Spleen (tissue), 7 donors: ENCODE data around the gene IFT80.

Source experiments
- CTCF ChIP-seq, 11 experiments: fragments of 200-600 bp in 7 of 11; fragments of 450-650 bp in 4 of 11; sonication (generic) in 4 of 11; IDR thresholded peaks in 8 of 11; conservative IDR thresholded peaks in 3 of 11; 1 replicate in 7 of 11; 2 replicates in 4 of 11; pipeline versions ENCODE4 v1.4.0 to v1.8.0; 2016 to 2021; ENCODE audit warnings: antibody characterized with exemption in 11 of 11, inconsistent platforms in 4 of 11, mild to moderate bottlenecking in 1 of 11
- POLR2AphosphoS5 ChIP-seq, 3 donors: sonication (generic); formaldehyde crosslinking; IDR thresholded peaks; one replicate each; pipeline ENCODE4 v1.5.1; 2017; ENCODE audit warnings: antibody characterized with exemption in 3 of 3
- donor health status: DM: no; HTN: no; CAD: no; lungs with moderate emphysema.
- donor health status: DM: no; HTN: no; CAD: no.
- donor health status: DM: no; HTN: no; CAD: no.

DNA sequence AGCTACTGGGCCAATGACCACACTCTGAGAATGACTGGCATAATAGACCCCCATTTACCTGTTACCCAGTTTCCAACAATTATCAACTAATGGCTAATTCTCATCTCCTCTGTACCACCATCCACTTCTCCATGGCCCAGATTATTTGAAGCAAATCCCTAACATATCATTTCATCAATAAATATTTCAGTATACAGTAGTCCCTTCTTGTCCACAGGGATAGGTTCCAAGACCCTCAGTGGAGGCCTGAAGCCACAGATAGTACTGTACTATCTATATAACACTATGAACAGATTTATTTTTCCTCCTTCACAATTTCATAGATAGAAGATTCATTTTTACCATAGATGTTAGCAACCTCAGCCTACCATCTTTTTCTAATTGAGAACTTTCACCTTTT lies 68.3 kb downstream of the IFT80 start:
- TF ChIP-seq CTCF (IDR thresholded peaks at IDR 0.05 in 8 of 11, conservative IDR thresholded peaks at IDR 0.05 in 3 of 11) (no peak), POLR2AphosphoS5 (IDR thresholded peaks at IDR 0.05) (no peak)
